22Rv1 (cell line): ENCODE data around the gene PIK3R4.

Source experiments
- ZFX ChIP-seq: fragments of 450-650 bp; IDR thresholded peaks from 2 replicates; pipeline ENCODE4 v1.6.1; 2017; ENCODE audit warnings: antibody characterized with exemption, borderline replicate concordance
- TF ChIP-seq, protein P1 (sequence below): fragments of 450-650 bp; IDR thresholded peaks from 2 replicates; pipeline ENCODE4 v1.5.1; 2017; ENCODE audit warnings: mild to moderate bottlenecking

DNA sequence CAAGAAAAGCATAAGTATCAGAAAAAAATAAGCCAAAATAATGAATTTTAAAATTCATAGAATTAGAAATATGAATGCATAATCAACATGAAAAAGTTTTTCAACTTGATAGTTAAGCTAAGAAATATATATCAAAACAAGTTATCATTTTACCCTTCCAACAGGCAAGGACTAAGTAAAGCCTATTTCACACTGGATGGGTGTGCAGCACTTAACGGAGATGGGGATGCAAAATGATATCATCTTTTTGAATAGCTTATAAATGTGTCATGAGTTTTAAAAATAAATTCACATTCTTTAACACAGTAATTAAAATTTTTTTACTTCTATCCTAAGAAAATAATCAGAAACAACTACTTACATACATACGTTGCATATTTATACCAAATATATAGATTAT is 20.9 kb downstream of the PIK3R4 start:
- TF ChIP-seq, protein P1, sequence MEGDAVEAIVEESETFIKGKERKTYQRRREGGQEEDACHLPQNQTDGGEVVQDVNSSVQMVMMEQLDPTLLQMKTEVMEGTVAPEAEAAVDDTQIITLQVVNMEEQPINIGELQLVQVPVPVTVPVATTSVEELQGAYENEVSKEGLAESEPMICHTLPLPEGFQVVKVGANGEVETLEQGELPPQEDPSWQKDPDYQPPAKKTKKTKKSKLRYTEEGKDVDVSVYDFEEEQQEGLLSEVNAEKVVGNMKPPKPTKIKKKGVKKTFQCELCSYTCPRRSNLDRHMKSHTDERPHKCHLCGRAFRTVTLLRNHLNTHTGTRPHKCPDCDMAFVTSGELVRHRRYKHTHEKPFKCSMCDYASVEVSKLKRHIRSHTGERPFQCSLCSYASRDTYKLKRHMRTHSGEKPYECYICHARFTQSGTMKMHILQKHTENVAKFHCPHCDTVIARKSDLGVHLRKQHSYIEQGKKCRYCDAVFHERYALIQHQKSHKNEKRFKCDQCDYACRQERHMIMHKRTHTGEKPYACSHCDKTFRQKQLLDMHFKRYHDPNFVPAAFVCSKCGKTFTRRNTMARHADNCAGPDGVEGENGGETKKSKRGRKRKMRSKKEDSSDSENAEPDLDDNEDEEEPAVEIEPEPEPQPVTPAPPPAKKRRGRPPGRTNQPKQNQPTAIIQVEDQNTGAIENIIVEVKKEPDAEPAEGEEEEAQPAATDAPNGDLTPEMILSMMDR, result no peak
- no peak for TF ChIP-seq ZFX
